ENCODE data around the gene SORBS2. TPM values are rescaled to one million over a fixed set of nuclear protein-coding genes. Genes with fewer than 3 reads are reported as not detected.

SORBS2 gene
- total RNA-seq, 1 experiment from 2014 or later, result 0.34 TPM

DNA sequence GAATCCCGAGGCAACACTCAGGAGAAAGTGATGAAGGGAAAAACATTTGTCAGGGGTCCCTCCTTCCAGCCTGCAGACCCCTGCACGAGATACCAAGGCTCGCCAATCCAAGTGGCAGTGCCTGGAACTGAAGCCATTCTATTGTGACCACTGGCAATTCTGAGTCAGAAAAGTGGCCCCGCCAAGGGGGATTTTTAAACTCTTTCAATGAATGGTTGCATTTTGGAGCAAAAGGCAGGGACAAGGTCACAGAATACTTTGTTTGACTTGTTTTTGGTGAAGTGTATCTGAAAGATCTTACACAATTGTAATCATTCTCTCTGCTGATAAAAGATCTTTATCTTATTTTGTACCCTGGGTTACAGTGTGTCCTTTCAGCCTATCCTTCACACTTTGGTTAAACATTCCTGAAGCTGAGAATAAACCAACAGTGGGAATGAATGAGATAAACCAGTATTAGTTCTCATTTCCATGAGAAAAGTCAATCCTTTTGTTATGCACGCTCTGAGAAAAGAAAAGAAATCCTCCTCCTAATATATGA lies 160.8 kb downstream of the SORBS2 start:
- POLR2A ChIA-PET, result no interaction called here
- no peaks in the 10 kb centered on the region for H3K27me3 ChIP-seq (ENCODE audit: insufficient read depth, low read length)

More for the DNA sequence above, 160.8 kb downstream of the SORBS2 start:
- no peak for DNase-seq (ENCODE audit: low read depth, low spot score)
- Histone ChIP-seq H4K20me1 (ENCODE audit: insufficient read depth) (no peaks in the 10 kb centered on the region), H3K9me3 (ENCODE audit: control insufficient read depth in 1 of 2, insufficient read depth in 1 of 2, low read depth in 1 of 2, low read length in 2 of 2) (no peaks in the 10 kb centered on the region), H2AFZ (ENCODE audit: low read depth, low read length, poor library complexity, severe bottlenecking) (no peak overlapping the region), H3K9ac (ENCODE audit: low read length) (no peak overlapping the region), H3K4me1 (ENCODE audit: control insufficient read depth in 1 of 2, insufficient read depth in 2 of 2, low read length in 2 of 2) (no peaks in the 10 kb centered on the region), H3K79me2 (ENCODE audit: insufficient read depth, low read length) (no peaks in the 10 kb centered on the region), H3K9me2 (ENCODE audit: insufficient read depth) (no peaks in the 10 kb centered on the region), H3K36me3 (ENCODE audit: control insufficient read depth in 1 of 2, insufficient read depth in 2 of 2, low read length in 2 of 2) (no peaks in the 10 kb centered on the region), H3K4me3 (replicated peaks in 1 of 2; ENCODE audit: low read depth in 1 of 2, low read length in 2 of 2) (no peak overlapping the region), H3K27ac (ENCODE audit: low read depth, low read length) (no peak overlapping the region), H3K4me2 (ENCODE audit: low read length) (no peak overlapping the region)
- ChIA-PET CTCF (no interaction called here), RAD21 (ENCODE audit: low non-redundant PET in 1 of 2, low total read pairs in 2 of 2, uncharacterized antibody in 2 of 2, unreplicated experiment in 2 of 2) (no interaction called here)
- TF ChIP-seq EGR1 (IDR thresholded peaks at IDR 0.05; ENCODE audit: low read depth) (no peak), ZFX (IDR thresholded peaks at IDR 0.05) (no peak), SIN3A (IDR thresholded peaks at IDR 0.05; ENCODE audit: low read depth) (no peak), ELF1 (IDR thresholded peaks at IDR 0.05; ENCODE audit: borderline replicate concordance, low read depth) (no peak), EZH2 (IDR thresholded peaks at IDR 0.05) (no peak), YY1 (IDR thresholded peaks at IDR 0.05; ENCODE audit: extremely low read depth, insufficient replicate concordance, low read depth, low read length) (no peak), CBX3 (IDR thresholded peaks at IDR 0.05; ENCODE audit: low read depth) (no peak), JUND (IDR thresholded peaks at IDR 0.05) (no peak)
- TF ChIP-seq, protein P1, sequence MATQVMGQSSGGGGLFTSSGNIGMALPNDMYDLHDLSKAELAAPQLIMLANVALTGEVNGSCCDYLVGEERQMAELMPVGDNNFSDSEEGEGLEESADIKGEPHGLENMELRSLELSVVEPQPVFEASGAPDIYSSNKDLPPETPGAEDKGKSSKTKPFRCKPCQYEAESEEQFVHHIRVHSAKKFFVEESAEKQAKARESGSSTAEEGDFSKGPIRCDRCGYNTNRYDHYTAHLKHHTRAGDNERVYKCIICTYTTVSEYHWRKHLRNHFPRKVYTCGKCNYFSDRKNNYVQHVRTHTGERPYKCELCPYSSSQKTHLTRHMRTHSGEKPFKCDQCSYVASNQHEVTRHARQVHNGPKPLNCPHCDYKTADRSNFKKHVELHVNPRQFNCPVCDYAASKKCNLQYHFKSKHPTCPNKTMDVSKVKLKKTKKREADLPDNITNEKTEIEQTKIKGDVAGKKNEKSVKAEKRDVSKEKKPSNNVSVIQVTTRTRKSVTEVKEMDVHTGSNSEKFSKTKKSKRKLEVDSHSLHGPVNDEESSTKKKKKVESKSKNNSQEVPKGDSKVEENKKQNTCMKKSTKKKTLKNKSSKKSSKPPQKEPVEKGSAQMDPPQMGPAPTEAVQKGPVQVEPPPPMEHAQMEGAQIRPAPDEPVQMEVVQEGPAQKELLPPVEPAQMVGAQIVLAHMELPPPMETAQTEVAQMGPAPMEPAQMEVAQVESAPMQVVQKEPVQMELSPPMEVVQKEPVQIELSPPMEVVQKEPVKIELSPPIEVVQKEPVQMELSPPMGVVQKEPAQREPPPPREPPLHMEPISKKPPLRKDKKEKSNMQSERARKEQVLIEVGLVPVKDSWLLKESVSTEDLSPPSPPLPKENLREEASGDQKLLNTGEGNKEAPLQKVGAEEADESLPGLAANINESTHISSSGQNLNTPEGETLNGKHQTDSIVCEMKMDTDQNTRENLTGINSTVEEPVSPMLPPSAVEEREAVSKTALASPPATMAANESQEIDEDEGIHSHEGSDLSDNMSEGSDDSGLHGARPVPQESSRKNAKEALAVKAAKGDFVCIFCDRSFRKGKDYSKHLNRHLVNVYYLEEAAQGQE (IDR thresholded peaks at IDR 0.05; ENCODE audit: low read depth), result no peak
- ATAC-seq, result no peak
- intact Hi-C loops (cut with micrococcal nuclease), result no loop called here
- no TSS peak for BruUV-seq (replicated peaks)
